Right lobe of liver (tissue), 4 donors: Measurements from ENCODE around the gene API5.

Experiments used
- POLR2A ChIP-seq: fragments of 450-650 bp; IDR thresholded peaks from one replicate; pipeline ENCODE4 v1.6.1; 2017; ENCODE audit warnings: antibody characterized with exemption, mild to moderate bottlenecking
- TF ChIP-seq, protein P1 (sequence below), 4 donors: fragments of 200-600 bp in 3 of 4; fragments of 450-650 bp in 1 of 4; IDR thresholded peaks; one replicate each; pipeline versions ENCODE4 v1.5.1 to v1.8.0; 2016 to 2022; ENCODE audit warnings: antibody characterized with exemption in 4 of 4, mild to moderate bottlenecking in 2 of 4
- donor health status: DM: no; HTN: no; CAD: no.
- donor health status: DM: no; HTN: no; CAD: no.
- donor health status: DM: no; HTN: yes; CAD: no.

DNA sequence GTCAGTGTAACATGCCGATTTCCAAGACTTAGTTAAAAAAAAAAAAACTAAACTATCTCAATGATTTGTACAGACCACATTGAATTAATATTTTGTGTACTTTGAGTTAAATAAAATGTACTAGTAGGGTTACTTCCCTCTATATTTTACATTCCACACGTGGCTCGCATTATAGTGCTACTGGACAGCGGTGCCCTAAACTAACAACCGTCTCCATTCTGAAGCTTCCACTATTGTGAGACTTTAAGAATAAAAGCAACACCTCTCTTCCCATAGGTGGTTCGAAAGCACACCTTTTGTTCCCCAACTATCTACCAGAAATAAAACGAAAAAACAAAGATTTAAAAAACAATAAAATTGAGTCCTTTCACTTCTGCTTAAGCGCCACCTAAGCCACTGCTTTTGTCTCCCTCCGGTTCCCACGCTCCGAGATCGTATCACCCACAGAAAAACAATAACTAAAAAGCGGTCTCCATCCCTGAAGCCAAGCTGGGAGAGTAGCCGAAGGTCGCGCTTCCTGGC is 46.5 kb downstream of the API5 start:
- TF ChIP-seq, protein P1, sequence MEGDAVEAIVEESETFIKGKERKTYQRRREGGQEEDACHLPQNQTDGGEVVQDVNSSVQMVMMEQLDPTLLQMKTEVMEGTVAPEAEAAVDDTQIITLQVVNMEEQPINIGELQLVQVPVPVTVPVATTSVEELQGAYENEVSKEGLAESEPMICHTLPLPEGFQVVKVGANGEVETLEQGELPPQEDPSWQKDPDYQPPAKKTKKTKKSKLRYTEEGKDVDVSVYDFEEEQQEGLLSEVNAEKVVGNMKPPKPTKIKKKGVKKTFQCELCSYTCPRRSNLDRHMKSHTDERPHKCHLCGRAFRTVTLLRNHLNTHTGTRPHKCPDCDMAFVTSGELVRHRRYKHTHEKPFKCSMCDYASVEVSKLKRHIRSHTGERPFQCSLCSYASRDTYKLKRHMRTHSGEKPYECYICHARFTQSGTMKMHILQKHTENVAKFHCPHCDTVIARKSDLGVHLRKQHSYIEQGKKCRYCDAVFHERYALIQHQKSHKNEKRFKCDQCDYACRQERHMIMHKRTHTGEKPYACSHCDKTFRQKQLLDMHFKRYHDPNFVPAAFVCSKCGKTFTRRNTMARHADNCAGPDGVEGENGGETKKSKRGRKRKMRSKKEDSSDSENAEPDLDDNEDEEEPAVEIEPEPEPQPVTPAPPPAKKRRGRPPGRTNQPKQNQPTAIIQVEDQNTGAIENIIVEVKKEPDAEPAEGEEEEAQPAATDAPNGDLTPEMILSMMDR (IDR thresholded peaks at IDR 0.05), result no peak
- TF ChIP-seq POLR2A, result no peak
